K562 (cell line): Measurements from ENCODE around the gene WNT16.

Experiments used
- BCL6 ChIP-seq: fragments of 250-450 bp; sonication (Bioruptor Pico); IDR thresholded peaks from 2 replicates; pipeline ENCODE4 v1.4.0; 2020
- CSDE1 ChIP-seq, 2 experiments: fragments of 450-650 bp; IDR thresholded peaks; 2 replicates each; pipeline ENCODE4 v1.6.1; 2016; ENCODE audit warnings: mild to moderate bottlenecking in 1 of 2
- EP300 ChIP-seq: IDR thresholded peaks from 2 replicates; pipeline ENCODE4 v1.6.1; 2012; ENCODE audit warnings: low read length, improper control_type of control experiment
- ESRRA ChIP-seq: fragments of 450-650 bp; IDR thresholded peaks from 2 replicates; pipeline ENCODE4 v1.6.1; 2014; ENCODE audit warnings: low read depth, mild to moderate bottlenecking, moderate library complexity, borderline replicate concordance
- RFX5 ChIP-seq: IDR thresholded peaks from 2 replicates; pipeline ENCODE4 v1.6.1; 2011; ENCODE audit warnings: low read depth, mild to moderate bottlenecking, improper control_type of control experiment, low read length
- ZNF143 ChIP-seq: sonication (generic); formaldehyde crosslinking; IDR thresholded peaks from 2 replicates; pipeline ENCODE4 v1.9.0; 2022; ENCODE audit warnings: mild to moderate bottlenecking, missing genetic modification reagents
- ZNF217 ChIP-seq: sonication (generic); formaldehyde crosslinking; IDR thresholded peaks from 2 replicates; pipeline ENCODE4 v1.8.0; 2022; ENCODE audit warnings: mild to moderate bottlenecking, missing genetic modification reagents
- TF ChIP-seq, protein P1 (sequence below), 3 experiments: IDR thresholded peaks in 2 of 3; conservative IDR thresholded peaks in 1 of 3; 2 replicates each; pipeline ENCODE4 v1.5.1; 2011 to 2012; ENCODE audit warnings: low read length in 3 of 3, mild to moderate bottlenecking in 3 of 3, control low read depth in 2 of 3, improper control_type of control experiment in 1 of 3, inconsistent platforms in 1 of 3, low read depth in 1 of 3, mixed read lengths in 1 of 3, moderate library complexity in 1 of 3; ENCODE audit not compliant: insufficient read depth in 2 of 3

DNA sequence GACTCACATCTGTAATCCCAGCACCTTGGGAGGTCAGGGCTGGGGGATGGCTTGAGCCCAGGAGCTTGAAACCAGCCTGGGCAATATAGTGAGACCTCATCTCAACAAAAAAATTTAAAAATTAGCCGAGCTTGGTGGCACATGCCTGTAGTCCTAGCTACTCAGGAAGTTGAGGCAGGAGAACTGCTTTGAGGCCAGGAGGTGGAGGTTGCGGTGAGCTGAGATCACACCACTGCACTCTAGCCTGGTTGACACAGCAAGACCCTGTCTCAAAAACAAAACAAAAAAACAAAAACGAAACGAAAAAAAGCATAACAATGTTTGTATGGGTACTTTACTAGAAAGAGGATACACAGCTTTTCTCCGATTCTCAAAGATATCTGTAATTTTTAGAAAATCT lies 31.8 kb downstream of the WNT16 start:
- TF ChIP-seq ESRRA (no peak), ZNF143 (CRISPR knock-in tag) (no peak), RFX5 (no peak), ZNF217 (CRISPR knock-in tag) (no peak), BCL6 (CRISPR knock-in tag) (no peak), EP300 (no peak), CSDE1 (IDR thresholded peaks at IDR 0.05) (no peak)
- TF ChIP-seq, protein P1, sequence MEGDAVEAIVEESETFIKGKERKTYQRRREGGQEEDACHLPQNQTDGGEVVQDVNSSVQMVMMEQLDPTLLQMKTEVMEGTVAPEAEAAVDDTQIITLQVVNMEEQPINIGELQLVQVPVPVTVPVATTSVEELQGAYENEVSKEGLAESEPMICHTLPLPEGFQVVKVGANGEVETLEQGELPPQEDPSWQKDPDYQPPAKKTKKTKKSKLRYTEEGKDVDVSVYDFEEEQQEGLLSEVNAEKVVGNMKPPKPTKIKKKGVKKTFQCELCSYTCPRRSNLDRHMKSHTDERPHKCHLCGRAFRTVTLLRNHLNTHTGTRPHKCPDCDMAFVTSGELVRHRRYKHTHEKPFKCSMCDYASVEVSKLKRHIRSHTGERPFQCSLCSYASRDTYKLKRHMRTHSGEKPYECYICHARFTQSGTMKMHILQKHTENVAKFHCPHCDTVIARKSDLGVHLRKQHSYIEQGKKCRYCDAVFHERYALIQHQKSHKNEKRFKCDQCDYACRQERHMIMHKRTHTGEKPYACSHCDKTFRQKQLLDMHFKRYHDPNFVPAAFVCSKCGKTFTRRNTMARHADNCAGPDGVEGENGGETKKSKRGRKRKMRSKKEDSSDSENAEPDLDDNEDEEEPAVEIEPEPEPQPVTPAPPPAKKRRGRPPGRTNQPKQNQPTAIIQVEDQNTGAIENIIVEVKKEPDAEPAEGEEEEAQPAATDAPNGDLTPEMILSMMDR (IDR thresholded peaks at IDR 0.05 in 2 of 3, conservative IDR thresholded peaks at IDR 0.05 in 1 of 3; ENCODE audit: insufficient read depth in 2 of 3, low read depth in 1 of 3, low read length in 3 of 3), result no peak
